ENCODE results near the gene EIF2S3B.

- no peak for TF ChIP-seq ZFX (IDR thresholded peaks at IDR 0.05)
- TF ChIP-seq CTCF (conservative IDR thresholded peaks at IDR 0.05): no peak
Observed at GRCh38 chr12:10554756-10555481, 49.2 kb downstream of the EIF2S3B start.

Measured in C4-2B (cell line).